GM15510 (cell line): ENCODE data around the gene GKN2.

ENCODE experiments used
- POLR2A ChIP-seq: IDR thresholded peaks from 3 replicates; pipeline ENCODE4 v1.6.1; 2011; ENCODE audit warnings: borderline replicate concordance; ENCODE audit not compliant: insufficient read length; ENCODE audit errors: extremely low read depth

Gene GKN2

GRCh38 chr2:68952887-68953521, at the start of gene GKN2:
Gene GKN2 (minus strand): TSS chr2:68952893. CDS start chr2:68952861, 32 bp downstream.
- TF ChIP-seq POLR2A = no peak

- TF ChIP-seq POLR2A = no peak
Observed at GRCh38 chr2:69001879-69002278, 49.2 kb upstream of the GKN2 start.

- TF ChIP-seq POLR2A = no peak
Observed at GRCh38 chr2:68997401-68997800, 44.7 kb upstream of the GKN2 start.

GRCh38 chr2:68995916-68996315, 43.2 kb upstream of the GKN2 start:
- no peak for TF ChIP-seq POLR2A

GRCh38 chr2:68994864-68995263, 42.2 kb upstream of the GKN2 start:
- no peak for TF ChIP-seq POLR2A

- TF ChIP-seq POLR2A = no peak
Observed at GRCh38 chr2:68993660-68994059, 41.0 kb upstream of the GKN2 start.

- no peak for TF ChIP-seq POLR2A
Observed at GRCh38 chr2:68992933-68993332, 40.2 kb upstream of the GKN2 start.

- no peak for TF ChIP-seq POLR2A
Observed at GRCh38 chr2:68992341-68992740, 39.6 kb upstream of the GKN2 start.

- TF ChIP-seq POLR2A = no peak
Observed at GRCh38 chr2:68989035-68989434, 36.3 kb upstream of the GKN2 start.

- no peak for TF ChIP-seq POLR2A
Observed at GRCh38 chr2:68987021-68987503, 34.4 kb upstream of the GKN2 start.

- no peak for TF ChIP-seq POLR2A
Observed at GRCh38 chr2:68980956-68981355, 28.3 kb upstream of the GKN2 start.

- no peak for TF ChIP-seq POLR2A
Observed at GRCh38 chr2:68978098-68978497, 25.4 kb upstream of the GKN2 start.

GRCh38 chr2:68977453-68977852, 24.8 kb upstream of the GKN2 start:
- no peak for TF ChIP-seq POLR2A

- no peak for TF ChIP-seq POLR2A
Observed at GRCh38 chr2:68975844-68976243, 23.2 kb upstream of the GKN2 start.

GRCh38 chr2:68974946-68975665, 22.4 kb upstream of the GKN2 start:
- TF ChIP-seq POLR2A = no peak

- TF ChIP-seq POLR2A = no peak
Observed at GRCh38 chr2:68974251-68974650, 21.6 kb upstream of the GKN2 start, which contains the start of gene GKN1. Gene GKN1 (plus strand): TSS chr2:68974636. CDS start chr2:68974678, 42 bp downstream.

GRCh38 chr2:68971591-68972231, 19.0 kb upstream of the GKN2 start:
- no peak for TF ChIP-seq POLR2A
